Fibroblast of the aortic adventitia (primary cell): ENCODE data around the gene TCERG1L. TPM values are rescaled to one million over a fixed set of nuclear protein-coding genes. Genes with fewer than 3 reads are reported as not detected.

Source experiments
- DNase-seq: peaks from one replicate; pipeline ENCODE4 v3.0.0-alpha.2; 2010; ENCODE audit warnings: low read depth
- H3K4me3 ChIP-seq: 2 replicates; pipeline ENCODE4 v1.5.1; 2011; ENCODE audit warnings: low read depth, mild to moderate bottlenecking, control low read depth, low read length, moderate library complexity
- total RNA-seq: library from RNA; depleted of rRNA; stranded (reverse); fragments of >200 nt; gene quantifications from 2 replicates; pipeline ENCODE4 v1.2.3, GENCODE V29; 2012; ENCODE audit warnings: low replicate concordance
- TF ChIP-seq, protein P1 (sequence below): IDR thresholded peaks from 2 replicates; pipeline ENCODE4 v1.5.1; 2011; ENCODE audit warnings: mild to moderate bottlenecking, low read length, control low read depth, inconsistent platforms; ENCODE audit not compliant: insufficient read depth

TCERG1L gene
- total RNA-seq, 1 donor: not detected

DNA sequence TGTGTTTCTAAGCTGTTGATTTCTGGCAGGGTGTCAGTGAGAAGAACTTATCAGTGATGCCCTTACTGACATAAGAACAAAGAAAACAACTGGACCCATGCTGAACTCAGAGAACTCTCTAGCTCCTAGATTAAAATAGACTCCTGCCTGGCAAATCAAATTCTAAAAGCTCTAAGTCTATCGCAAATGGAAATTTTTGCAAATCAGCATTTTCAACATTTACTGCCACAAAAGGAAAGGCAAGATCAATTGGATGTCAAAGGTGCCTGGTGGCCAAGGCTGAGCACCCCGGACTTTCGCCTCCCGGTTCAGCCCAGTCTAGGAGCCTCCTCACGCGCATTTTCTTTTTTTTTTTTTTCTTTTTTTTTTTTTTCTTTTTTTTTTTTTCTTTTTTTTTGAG lies 251.6 kb downstream of the TCERG1L start:
- TF ChIP-seq, protein P1, sequence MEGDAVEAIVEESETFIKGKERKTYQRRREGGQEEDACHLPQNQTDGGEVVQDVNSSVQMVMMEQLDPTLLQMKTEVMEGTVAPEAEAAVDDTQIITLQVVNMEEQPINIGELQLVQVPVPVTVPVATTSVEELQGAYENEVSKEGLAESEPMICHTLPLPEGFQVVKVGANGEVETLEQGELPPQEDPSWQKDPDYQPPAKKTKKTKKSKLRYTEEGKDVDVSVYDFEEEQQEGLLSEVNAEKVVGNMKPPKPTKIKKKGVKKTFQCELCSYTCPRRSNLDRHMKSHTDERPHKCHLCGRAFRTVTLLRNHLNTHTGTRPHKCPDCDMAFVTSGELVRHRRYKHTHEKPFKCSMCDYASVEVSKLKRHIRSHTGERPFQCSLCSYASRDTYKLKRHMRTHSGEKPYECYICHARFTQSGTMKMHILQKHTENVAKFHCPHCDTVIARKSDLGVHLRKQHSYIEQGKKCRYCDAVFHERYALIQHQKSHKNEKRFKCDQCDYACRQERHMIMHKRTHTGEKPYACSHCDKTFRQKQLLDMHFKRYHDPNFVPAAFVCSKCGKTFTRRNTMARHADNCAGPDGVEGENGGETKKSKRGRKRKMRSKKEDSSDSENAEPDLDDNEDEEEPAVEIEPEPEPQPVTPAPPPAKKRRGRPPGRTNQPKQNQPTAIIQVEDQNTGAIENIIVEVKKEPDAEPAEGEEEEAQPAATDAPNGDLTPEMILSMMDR: no peak
- DNase-seq: no peak

DNA sequence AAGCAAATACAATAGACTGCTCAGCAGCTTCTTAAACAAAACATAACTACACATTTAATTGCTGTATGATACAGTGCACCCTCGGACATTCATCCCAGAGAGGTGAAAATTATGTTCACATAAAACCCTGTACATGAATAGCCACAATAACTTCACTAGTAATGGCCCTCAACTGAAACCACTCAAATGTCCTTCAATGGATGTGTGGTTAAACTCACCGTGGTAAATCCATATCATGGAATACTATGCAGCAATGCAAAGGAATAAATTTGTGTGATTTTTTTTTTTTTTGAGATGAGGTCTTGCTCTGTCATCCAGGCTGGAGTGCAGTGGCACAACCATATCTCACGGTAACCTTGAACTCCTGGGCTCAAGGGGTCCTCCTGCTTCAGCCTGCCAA lies 252.7 kb downstream of the TCERG1L start:
- DNase-seq: no peak
- H3K4me3 ChIP-seq: no peak overlapping the region
- TF ChIP-seq, protein P1: no peak

More for the DNA sequence above, 251.6 kb downstream of the TCERG1L start:
- no peak overlapping the region for H3K4me3 ChIP-seq

DNA sequence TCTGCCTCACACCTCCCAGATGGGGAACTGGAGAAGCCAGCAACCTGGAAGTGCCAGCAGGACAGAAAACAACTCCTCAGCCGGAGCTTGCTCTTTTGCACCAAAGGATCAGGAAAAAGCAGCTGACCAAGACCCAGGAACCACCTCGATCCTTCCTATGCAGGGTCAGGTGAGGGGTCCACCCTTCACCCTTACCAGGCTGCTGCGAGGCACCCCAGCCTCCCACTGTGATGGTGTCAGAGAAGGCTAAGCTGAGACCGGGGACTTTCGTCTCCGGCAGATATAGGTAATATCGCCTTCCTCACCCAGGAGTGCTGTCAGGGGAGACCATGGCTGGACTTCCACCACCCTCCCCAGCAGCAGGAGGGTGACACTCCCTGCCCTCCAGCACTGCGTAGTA lies 254.7 kb downstream of the TCERG1L start:
- no peak for DNase-seq
- no peak overlapping the region for H3K4me3 ChIP-seq
- TF ChIP-seq, protein P1: no peak

DNA sequence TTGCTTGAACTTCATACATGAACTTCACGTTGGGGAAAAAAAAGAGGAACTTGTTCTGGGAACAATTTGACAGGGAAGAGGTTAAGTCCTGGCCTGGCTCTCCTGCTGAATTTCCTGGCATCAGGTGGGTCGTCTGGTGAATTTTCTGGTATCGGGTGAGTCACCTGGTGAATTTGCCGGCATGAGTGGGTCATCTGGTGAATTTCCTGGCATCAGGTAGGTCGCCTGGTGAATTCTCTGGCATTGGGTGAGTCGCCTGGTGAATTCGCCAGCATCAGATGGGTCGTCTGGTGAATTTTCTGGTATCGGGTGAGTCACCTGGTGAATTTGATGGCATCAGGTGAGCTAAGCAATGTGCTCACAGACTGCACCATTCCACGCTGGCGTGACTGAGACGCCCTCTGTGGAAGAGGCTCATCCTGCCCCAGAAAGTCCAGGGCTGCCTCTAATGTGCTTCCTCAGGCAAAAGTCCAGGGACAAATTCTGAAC lies 255.4 kb downstream of the TCERG1L start:
- TF ChIP-seq, protein P1: no peak
- no peak for DNase-seq
- no peak overlapping the region for H3K4me3 ChIP-seq

DNA sequence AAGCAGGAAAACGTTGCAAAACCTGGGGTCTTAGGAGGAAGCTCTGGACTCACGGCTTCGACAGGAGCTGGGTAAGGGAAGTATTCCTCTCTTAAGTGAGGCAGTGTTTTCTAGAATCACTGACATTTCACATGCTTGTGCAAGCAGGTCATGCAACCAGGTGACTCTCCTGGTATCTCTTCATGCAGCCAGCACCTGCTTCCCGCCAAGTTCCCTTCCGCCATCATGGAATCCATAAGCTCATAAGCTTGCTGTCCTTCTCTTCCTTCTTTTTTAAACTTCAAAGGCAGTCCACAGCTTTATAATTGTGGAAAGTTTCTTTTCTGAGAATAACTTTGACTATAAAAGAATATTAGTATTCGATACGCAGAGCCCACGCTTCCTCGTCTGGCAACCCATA lies 256.1 kb downstream of the TCERG1L start:
- no peak for DNase-seq
- TF ChIP-seq, protein P1: no peak
- H3K4me3 ChIP-seq: no peak overlapping the region

DNA sequence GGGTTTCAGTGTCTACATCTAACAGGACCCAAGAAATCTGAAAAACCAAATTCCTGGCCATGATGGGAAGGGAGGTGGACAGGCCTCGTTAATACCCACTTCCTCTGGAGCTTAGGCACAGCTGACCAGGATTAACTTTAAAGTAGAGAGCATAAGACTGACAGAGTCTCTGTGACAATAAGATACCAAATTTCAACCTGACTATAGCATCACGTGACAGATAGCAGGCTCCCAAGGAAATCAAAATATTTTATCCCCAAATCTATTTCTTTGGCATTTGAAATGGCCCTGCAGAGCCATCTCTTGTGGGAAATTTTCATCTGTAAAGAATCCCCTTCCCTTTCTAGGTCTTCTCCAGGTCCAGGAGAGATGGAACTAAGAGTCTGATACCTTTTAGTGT lies 258.3 kb downstream of the TCERG1L start:
- TF ChIP-seq, protein P1: no peak
- no peak overlapping the region for H3K4me3 ChIP-seq
- no peak for DNase-seq

DNA sequence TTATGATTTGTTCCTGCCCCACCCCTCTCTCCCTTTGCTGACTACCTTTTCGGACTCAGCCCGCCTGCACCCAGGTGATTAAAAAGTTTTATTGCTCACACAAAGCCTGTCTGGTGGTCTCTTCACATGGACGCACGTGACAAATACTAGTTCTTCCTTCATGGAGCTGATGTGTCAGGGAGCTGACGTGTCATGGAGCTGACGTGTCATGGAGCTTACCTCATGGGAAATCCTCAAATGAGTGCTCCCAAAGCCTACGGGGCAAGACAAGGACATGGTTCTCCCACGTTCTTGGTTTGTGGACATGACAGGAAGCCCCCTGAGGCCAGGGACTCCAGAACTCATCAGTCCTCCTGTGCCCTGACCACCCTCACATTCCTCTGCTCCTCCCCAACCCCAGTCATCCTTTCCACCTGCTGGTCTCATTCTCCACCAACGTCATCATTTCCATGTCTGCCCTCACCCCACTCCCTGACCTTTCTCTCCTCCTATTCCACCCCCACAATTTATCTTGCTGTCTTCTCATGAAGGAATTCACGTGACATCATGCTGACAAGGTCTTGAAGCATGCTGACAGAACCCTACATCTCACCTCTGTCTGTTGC lies 261.3 kb downstream of the TCERG1L start:
- TF ChIP-seq, protein P1: no peak
- no peak for DNase-seq
- no peak overlapping the region for H3K4me3 ChIP-seq
